ENCODE data around the gene CCL3.

DNA sequence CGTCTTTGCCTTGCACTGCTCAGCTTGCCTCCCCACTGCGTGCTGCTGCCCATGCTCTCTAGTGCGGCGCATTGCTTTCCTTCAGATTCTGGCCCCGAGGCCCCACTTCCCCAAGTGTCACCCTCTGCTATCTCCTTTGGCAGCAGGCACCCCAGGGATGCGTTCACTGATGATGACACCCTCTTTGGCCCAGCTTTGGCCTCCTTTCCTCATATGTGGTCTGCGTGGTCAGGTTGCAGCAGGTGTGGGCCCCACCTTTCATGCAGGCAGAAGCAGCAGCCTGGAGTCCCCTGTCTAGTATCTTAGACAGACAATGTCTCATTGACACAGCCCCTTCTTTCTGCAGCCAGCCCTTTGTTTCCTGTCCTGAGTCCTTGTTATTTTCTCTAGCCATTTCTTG, 4.8 kb upstream of the CCL3 start:
- TF ChIP-seq CTCF (IDR thresholded peaks at IDR 0.05): no peak
- no peak for TF ChIP-seq REST (IDR thresholded peaks at IDR 0.05; ENCODE audit: insufficient read depth in 1 of 2, low read depth in 2 of 2, low read length in 1 of 2)
- no peak for TF ChIP-seq TCF7L2 (IDR thresholded peaks at IDR 0.05; ENCODE audit: low read depth, low read length)

All from Panc1 (cell line).